AG20443 (cell line): ENCODE measurements around the gene LCOR.
"Not testable (repeated sequence)": the region's sequence is repeated elsewhere in the genome, so short reads cannot be mapped to it uniquely, and the experiment has no call there.

Source experiments
- DNase-seq: peaks from one replicate; pipeline ENCODE4 v3.0.0; 2012; ENCODE audit warnings: low spot score, mixed read lengths

The LCOR gene

DNA sequence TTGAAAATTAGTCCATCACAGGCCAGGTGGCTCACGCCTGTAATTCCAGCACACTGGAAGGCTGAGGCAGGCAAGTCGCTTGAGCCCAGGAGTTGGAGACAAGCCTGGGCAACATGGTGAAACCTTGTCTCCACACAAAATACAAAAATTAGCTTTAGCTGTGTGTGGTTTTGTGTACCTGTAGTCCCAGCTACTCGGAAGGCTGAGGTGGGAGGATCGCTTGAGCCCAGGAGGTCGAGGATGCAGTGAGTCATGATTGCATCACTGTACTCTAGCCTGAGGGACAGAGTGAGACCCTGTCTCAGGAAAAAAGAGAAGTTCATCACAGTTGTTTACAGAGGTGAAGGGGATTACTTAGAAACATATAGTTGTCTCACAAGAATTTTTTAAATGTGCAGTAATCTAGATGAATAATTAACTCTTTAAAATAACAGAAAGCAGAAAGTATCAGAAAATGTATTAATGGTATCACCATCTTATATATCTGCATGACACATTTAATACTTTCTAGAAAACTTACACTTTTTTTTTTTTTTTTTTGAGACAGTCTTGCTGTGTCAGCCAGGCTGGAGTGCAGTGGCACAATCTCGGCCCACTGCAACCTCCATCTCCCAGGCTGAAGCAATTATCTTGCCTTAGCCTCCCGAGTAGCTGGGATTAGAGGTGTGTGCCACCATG lies 8.9 kb downstream of the LCOR start:
- DNase-seq: no peak

DNA sequence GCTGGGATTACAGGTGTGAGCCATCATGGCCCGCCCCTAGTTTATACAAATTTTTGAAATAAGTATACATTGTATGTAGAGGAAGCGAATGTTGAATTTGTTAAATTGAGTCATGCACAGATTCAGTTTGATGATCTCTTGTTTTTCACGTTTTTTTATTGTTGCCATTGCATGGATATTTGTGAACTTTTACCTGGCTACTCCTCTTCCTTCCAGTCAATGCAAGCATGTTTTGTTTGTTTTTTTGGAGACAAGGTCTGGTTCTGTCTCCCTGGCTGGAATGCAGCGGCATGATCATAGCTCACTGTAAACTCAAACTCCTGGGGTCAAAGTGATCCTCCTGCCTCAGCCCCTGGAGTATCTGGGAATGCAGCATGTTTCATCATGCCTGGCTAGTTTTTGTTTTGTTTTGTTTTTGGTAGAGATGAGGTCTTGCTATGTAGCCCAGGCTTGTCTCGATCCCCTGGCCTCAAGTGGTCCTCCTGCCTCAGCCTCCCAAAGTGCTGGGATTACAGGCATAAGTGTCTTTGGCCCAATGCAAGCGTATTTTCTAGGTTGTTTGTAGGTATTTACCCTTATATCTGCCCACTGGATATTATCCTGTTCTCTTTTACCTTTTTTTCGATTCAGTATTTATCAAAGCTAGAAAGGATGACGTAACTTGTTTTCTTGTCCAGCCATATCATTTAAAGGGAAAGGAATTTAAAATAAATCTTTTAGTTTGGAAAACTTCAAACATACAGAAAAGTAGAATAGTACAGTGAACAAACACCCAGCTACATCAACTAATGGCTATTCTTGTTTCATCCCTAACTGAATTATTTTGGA lies 11.0 kb downstream of the LCOR start:
- no peak for DNase-seq

DNA sequence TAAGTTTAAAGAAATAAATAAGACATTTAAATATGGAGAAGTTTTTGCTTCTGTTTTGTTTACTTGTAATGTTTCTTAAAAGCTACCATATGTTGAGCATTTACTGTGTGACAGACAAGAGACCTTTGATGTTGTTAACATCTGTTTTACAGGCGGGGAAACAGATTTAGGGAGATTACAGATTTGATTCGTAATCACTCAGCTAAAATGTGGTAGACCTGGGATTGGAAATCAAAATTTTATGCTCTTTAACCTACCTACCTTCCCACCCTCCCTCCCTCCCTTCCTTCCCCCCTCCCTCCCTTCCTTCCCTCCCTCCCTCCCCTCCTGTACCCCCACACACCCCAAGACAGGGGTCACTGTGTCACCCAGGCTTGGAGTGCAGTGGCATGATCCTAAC lies 11.7 kb downstream of the LCOR start:
- no peak for DNase-seq

DNA sequence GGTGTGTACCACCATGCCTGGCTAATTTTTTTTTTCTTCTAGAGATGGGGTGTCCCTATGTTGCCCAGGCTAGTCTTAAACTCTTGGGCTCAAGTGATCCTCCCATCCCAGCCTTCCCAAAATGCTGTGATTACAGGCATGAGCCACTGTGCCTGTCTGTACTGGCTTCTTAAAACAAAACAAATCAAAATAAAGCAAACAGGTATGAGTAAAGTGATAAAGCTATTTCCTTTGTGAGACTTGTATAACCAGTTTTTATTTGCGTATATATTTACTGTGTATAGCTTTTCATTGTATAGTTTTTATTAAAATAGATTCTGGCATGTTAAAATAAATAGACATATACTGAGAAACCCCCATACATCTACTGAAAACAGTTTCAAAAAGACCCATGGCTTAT lies 14.3 kb downstream of the LCOR start:
- DNase-seq: no peak

DNA sequence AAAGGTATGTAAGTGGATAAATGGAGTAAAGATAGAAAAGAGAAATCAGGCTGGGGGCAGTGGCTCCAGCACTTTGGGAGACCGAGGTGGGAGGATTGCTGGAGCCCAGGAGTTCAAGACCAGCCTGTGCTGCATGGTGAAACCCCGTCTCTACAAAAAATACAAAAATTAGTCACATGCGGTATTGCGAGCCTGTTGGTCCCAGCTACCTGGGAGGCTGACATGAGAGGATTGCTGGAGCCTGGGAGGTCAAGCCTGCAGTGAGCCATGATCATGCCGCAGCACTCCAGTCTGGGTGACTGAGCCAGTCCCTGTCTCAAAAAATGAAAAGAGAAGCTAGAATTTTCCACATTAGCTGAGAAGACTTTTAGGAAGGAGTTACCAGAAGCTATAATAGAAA lies 14.8 kb downstream of the LCOR start:
- no peak for DNase-seq

DNA sequence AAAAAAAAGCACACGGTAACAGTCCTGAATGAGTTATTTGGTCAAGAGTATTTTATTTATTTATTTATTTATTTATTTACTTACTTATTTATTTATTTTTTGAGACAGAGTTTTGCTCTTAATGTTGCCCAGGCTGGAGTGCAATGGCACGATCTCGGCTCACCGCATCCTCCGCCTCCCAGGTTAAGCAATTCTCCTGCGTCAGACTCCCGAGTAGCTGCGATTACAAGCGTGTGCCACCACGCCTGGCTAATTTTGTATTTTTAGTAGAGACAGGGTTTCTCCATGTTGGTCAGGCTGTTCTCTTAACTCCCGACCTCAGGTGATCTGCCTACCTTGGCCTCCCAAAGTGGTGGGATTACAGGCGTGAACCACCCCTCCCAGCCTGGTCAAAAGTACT lies 15.3 kb downstream of the LCOR start:
- DNase-seq: not testable (repeated sequence)

DNA sequence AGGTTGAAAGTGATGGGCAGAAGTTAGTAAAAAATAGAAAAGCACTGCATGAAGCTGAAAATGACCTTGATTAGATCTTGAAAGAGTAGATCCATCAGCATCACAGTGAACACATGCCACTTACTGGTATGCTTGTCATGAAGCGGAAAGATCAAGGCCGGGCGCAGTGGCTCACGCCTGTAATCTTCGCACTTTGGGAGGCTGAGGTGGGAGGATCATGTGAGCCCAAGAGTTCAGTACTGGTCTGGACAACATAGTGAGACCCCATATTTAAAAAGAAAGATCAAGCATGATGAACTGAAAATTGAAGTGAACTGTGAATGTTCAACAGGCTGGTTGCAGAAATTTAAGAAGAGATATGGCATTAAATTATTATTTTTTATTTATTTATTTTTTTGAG lies 18.0 kb downstream of the LCOR start:
- DNase-seq: no peak

DNA sequence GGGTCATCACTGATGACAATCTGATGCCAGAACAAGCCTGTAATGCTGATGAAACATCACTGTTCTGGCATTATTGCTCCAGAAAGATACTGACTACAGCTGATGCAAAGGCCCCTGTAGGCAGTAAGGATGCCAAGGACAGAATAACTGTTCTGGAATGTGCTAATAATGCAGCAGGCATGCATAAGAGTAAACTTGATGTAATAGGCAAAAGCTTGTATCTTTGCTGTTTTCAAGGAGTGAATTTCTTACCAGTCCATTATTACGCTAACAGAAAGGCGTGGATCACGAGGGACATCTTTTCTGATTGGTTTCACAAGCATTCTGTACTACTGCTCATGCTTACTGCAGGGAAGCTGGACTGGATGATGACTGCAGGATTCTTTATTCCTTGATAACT lies 18.7 kb downstream of the LCOR start:
- peak; percentile 87 for DNase-seq

DNA sequence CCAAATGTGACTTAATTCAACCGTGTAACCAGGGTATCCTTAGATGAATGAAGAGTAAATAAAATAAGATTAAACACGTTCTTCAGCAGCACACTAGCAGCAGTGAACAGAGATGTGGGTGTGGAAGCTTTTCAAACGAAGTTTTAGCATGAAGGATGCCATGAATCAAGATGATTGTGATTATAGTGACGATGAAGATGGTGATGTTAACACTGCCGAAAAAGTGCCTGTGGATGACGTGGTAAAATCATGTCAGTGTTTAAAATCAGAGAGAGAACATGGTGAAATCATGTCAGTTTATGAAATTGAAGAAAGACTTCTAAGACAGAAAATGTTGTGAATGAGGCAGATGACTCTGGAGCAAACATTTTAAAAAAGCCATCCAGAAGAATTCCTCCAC lies 19.2 kb downstream of the LCOR start:
- DNase-seq: no peak

DNA sequence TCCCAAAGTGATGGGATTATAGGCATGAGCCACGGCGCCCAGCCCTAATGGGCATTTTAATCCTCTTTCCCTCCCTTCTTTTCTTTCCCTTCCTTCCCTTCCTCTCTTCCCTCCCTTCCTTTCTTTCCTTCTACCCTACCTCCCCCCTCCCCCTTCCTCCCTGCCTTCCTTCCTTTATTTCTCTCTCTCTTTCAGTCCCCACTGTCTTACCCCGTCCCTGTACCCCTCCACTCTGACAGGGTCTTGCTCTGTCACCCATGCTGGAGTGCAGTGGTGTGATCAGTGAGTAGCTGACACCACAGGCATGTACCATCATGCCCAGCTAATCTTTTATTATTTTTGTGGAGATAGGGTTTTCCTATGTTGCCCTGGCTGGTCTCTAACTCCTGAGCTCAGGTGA lies 24.2 kb downstream of the LCOR start:
- no peak for DNase-seq

DNA sequence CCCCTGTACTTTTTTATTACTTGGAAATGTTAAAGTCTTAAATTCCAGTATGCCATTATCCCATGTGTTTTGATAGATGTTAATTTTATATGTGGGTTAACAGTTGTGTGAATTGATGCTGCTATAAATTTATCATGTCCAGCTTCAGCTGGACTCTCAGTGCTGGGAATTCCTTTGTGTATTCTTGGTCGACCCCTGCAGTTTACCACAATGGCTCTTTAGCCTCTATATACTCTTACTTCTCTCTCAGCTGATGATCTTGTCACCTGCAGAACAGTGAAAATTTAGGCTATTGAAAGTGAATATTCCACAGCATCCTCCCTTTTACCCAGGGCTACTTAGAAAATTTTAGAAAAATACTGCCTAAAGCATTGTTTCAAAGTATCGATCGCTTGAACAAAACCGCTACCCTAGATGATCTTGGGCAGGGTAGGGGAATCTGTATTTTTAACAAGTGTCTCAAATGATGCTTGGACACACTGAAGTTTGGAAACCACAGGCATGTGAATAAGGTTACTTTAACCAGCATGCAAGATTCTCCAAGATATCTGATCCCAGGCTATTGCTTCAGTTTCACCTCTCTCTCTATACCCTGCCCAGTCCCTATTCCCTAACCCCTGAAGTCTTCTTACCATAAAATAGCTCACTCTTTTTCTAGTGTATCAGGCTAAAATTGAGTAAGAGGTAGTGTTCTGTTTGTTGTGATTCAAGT lies 25.4 kb downstream of the LCOR start:
- no peak for DNase-seq

DNA sequence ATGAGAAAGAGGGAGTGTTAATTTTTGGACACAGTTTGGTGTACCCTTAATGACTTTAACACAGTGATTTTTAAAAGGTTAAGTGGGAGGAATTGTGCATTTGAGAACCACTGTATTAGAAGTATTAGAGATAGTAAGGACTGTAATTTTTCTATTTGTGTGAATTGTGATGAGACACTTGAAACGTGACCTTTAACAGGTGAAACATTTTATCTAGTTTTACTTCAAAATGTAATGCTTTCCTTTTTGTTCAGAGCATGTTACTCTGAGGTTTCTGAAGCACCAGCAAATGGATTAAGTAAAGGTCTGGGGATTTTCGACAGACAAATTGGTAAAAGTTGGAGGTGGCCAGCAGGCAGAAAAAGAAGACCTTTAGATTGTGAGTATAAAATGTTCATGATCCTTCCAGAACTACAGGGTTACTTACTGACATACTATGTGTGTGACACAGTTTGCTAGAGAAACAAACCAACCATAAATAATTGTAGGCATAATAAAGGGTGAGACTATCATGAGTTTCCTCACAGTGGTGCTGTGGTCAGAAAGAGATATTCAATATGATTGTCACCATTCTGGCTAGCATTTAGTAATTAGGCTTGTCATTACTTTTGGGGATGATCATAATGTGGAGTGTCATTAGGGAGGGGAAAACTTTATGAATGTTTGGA lies 26.1 kb downstream of the LCOR start:
- DNase-seq: no peak

DNA sequence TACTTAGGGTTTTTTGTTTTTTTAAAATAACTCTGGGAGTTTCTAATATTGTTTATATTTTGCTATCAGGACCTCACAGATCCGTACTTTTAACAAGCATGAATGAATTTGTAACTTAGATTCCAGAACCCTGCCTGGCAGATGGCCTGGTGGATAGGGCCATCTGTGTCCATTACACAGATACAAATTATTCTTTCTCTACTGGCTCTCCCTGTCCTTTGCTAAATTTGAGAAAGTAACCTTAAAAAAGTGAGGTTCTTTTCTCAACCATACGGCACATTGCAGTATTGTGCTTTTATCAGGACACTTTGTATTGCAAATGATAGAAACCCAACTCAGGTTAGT lies 26.6 kb downstream of the LCOR start:
- DNase-seq: no peak

DNA sequence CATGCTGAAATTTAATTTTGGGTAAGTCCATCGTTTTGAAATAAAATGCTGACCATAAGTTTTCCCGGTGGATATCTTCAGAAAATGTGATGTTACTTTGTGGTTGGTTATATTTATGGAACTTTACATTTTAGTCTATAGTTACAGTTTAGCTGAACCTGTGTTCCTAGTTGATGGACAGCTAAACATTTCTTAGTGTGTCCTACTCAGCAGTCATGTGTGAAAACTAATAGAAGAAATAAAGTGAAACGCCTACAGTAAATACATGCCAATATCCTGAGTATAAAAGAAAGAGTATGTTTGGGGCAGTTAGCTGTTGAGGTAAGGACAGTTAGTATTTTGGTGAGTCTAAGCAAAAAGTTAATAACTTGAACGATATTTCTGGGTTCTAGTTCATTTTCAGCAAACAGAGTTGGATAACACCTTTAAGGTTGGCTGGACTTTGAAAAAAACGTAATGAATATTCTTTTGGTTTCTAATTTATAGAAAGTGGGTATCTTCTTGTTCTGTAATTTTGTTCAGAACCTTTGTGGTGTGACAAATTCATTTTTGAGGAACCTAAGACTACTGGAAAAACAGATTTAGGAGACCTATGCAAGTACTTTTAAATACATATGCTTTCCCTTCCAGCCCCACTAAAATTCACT lies 28.7 kb downstream of the LCOR start:
- no peak for DNase-seq

DNA sequence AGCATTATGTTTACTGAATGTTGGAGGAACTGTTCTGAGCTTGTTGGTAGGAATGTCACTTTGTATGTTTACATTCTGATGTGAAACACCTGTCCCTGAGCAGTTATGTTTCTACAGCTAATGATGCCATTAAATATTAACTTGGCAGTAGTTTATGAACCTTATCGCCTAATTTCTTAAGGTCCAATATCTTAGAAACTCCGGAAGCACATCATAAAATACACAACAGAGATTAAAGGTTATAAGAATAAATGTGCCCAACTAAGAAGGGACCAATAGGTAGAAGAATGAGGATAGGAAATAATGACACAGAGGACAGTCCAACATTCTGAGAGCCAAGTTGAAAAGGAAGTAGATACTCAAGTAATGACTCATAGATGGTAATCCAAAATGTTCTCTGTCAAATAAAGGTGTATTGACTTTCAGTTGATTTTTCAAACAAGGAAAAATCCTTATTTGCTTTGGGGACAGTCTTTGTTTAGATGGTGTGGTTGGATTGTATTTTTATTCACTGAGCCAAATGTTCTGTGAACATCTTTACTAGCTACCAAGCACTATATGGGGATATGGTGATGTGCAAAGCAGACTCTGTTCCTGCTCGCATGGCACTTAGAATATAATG lies 31.9 kb downstream of the LCOR start:
- peak; percentile 35 for DNase-seq

DNA sequence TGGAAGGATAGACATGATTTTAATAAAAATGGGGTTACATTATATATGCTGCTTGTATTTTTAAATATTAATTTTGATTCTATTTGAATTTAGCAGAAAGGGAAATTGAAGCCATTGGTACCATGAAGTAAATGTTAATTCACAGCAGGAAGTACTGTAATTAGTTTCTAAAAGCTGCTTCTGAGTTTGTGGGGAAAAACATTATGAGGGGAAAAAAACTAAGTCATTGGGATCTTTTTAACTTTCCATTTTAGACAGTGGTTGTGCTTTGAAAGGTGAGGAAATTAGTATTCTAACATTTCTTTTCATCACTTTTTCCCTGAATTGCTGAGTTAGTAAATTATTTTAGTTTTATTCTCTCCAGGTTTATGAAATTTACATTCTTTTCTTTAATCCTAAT lies 41.0 kb downstream of the LCOR start:
- DNase-seq: no peak

DNA sequence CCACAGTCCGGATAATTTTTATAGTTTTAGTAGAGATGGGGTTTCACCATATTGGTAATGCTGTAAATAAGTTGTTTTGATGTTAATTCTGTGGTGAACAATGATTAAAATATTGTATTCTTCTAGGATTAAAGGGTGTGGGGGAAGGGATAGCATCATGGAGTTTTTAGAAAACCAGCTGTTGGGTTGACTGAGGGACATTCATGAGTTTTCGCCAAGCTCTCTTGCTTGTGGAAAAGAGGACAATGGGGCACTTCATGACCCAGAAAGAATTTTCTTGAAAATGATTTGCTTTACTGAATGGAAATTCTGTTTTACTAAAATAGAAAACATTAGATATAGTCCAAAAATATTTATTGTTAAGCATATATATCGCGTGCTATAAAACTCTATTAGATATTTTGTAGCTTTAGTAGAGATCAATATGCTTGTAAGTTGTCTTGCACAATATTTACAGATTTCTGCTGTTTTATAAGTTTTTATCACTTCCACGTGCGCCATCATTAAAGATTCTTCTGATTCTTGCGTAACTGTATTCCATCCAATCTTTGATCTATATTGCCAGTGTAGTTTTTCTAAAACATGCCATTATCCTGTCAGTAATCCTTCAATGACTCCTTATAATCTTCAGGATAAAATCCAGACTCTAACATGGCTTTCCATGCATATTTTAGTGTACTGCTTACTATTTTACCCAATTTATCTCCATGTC lies 41.8 kb downstream of the LCOR start:
- no peak for DNase-seq

DNA sequence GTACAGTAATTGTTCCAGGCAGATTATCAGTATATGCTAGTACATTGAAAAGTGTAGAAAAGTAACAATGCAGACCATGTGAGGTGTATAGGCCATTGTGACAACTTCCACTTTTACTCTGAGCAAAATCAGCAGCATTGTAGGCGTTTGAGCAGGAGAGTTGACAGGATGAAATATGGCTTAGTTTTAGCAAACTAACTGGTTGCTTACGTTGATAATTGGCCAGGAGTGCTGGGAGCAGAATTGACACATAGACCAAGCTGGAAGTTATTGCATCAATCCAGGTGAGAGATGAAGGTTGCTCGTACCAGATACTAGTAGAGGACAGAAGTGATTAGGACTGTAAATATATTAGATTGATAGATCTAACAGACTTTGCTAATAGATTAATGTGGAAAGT lies 46.0 kb downstream of the LCOR start:
- DNase-seq: no peak

DNA sequence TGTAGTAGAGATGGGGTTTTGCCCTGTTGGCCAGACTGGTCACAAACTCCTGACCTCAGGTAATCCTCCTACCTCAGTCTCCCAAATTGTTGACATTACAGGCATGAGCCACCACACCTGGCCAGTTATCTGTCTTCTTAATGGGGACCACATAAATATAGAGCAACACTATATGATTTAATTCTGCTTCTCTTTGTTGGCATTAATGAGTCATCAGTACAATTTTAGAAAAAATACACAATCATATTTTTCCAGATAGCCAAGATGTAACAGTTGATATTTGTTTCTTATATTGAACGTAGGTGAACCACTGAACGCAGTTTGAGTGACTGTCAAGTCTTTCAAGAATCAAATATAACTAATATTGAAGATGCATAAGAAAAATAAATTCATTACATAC lies 48.5 kb downstream of the LCOR start:
- no peak for DNase-seq

DNA sequence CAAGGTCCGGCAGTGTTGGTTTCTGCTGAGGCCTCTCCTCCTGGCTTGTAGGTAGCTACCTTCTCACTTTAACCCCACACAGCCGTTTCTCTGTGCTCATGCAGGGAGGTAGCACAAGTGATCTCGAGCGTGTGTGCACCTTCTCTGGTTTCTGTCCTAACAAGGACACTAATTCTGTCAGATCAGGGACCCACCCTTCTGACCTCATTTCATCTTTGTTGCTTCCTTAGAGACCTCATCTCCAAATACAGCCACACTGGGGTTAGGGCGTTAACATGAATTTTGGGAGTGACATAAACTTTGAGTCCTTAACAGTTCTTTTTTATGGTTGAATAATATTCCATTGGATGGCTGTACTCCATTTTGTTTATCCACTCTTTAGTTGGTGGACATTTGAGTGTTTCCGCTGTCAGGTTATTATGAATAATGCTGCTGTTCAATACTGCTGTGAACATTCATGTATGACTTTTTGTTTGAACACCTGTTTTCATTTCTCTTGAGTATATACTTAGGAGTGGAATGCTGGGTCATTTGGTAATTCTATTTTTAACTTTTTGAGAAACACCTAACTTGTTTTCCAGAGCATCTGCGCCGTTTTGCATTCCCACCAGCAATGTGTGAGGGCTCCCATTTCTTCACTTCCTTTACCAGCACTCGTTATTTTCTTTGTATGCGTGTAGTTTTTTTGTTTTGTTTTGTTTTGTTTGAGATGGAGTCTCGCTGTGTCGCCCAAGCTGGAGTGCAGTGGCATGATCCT lies 57.5 kb downstream of the LCOR start:
- no peak for DNase-seq

DNA sequence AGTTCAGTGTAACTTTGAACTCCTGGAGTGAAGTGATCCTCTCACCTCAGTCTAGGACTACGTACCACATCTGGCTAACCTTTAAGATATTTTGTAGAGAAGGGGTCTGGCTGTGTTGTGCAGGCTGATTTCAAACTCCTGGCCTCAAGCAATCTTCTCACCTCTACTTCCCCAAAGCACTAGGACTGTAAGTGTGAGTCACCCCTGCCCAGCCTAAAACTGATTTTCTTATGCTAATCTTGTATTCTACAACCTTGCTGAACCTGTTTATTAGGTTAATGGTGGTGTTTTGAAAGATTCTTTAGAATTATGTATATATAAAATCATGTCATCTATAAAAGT lies 58.0 kb downstream of the LCOR start:
- DNase-seq: no peak
